GM19238 (cell line): ENCODE measurements around the gene SUSD1.

ENCODE experiments used
- DNase-seq: peaks from one replicate; pipeline ENCODE4 v3.0.0; 2011; ENCODE audit warnings: low spot score; ENCODE audit not compliant: insufficient read length

Gene SUSD1

DNA sequence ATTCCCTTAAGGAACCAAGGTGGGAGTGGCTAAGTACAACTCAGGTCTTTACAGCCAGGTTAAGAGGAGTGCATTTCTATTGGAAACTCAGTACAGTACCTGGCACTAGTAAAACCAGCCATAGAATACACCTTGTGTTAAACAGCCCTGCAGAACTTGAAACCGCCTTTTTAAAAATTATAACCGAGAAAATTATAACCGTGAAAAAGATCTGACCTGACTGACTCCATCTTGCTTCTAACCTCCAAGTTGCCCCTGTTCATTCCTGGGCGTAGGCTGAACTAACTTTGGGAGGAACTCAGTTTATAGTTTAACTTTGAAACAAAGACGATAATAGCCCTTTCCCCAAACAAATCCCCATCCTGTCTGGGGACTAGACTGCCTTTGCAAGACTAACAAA lies 132.3 kb downstream of the SUSD1 start:
- DNase-seq = no peak

DNA sequence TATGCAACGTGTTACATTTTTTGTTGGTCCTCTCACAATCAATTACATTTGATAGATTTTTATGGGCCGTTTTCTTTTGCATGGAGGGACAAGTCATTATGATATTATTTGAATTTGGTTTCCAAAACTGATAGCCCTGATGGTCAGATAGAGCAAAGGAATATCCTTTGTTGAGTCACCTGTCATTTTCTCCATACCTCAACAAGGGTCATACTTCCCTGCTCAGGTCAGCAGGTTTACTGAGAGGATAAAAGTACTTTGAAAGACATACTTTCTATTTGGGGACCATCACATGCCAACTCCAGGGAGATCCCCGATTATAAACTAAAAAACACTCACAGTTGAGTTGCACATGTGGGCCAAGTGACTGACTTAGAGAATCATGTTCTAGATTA lies 132.9 kb downstream of the SUSD1 start:
- DNase-seq = no peak

DNA sequence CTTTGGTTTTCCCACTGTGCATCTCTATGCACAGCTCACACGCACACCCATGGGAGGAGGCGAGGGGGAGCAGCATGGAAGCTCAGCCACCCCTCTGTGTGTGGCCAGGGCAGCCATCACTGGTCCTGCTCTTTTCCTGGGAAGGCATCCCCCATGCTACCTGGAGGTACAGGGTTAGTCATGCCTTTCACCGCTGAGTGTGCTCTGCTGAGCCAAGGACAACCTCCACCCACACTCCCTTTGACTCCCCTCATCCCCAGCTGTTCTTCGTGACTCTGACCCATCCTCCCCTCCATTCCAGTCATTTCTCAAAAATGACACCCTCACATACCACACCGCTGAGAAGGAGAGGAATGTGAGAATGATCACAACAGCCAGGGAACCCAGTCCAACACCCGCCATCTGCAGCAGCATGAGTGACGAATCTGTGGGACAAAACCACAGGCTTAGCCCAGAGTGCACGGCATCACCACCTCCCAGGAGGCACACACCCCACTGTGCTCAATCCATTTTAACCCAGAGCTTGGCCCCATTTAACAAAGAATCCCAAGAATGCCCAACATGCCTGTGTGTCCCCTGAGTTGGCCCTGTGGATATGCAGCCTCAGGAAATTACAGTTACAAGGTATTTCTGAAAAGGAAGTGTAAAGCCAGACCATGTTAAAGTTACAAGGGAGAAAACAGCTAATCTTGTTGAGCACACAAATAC lies 133.4 kb downstream of the SUSD1 start:
- no peak for DNase-seq

DNA sequence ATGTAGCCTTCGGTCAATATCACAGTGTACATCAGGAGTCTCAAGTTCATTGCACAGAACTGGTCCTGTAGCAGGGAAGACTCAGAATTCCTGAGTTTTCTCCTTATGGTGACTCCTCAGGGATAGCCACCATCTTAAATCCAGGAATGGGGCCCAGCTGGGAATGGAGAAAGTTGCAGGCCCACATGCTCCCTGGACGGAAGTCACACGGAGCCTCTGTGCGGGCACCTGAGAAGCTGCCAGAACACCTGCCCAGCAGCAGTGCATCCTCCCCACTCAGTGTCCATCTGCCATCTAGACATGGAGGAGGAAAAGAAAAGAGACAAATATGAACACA lies 133.9 kb downstream of the SUSD1 start:
- DNase-seq = no peak

DNA sequence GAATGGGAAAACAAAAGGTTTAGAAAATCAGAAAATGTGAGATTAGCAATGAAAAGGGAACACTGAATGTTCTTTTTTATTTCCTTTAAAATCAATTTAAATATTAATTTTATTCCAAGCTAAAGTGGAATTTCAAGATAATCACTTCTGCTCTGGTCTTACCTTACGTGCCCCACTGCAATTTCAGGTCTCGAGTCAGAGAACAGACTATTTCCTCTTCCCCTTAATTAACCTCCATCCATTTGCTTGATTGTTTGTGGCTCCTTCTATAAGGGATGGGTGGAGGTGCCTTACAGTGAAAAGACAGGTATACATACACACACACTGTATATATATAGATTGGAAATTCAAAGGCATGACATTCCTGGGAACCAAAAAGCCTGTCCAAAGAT lies 137.1 kb downstream of the SUSD1 start:
- DNase-seq = no peak

DNA sequence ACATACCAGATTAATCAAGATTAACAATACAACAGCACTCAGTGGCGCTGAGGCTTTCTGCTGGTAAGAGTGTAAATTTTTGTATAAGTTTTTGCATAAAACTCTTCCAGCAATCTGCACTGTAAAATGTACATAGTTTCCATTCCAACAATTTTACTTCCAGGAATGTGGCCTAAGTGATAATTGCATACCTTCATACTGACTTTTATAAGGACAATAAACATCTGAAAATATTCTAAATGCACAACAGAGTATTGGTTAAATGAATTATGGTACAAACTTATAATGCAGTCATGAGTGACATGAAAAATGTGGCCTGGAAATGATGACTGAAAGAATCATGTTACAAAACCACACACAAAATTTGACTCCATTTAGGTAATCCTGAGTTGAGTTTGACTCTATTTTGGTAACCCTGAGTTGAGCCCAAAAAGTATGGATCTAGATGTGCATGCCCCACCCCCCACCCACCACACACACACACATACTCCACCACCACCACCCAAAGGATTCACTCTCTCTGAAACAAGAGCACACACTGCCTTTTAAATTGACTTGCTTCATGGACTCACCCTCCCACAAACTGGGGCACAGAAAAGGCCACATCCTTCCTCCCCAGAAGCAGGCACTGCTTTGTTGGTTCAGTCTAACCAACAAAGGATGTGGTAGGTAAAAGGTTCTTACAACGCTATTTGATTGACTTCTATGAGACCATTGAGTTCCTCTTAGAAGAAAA lies 137.6 kb downstream of the SUSD1 start:
- DNase-seq = no peak

DNA sequence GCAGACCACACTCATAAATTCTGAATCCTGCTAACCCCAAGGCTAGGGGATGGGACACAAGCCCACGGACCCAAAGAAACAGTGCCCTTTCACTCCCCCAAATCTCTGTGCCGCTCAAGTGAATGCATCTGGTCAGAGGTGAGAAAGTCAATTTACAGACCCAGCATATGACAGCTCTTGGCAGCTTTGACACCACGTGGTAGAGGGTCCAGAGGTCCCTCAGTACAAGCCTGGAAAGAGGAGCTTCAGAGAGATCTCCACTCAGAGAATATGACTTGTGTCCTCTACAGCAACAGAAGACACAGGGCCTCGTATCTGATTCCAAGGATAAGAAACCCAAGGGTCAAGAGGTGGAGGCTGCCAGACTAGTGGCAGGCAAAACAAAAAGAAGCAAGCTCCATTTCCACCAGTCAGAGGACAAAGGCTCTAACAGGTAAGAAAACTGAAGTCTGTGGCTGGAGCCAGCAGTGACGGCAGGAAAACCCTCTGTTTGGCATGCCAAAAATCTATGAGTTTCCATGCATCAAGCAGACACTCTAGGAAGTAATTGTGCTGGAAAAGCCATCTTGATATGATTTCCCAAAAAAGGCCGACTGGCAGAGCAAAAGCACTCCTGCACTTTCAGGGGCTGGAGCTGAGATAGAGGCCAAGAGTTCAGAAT lies 139.8 kb downstream of the SUSD1 start:
- no peak for DNase-seq

DNA sequence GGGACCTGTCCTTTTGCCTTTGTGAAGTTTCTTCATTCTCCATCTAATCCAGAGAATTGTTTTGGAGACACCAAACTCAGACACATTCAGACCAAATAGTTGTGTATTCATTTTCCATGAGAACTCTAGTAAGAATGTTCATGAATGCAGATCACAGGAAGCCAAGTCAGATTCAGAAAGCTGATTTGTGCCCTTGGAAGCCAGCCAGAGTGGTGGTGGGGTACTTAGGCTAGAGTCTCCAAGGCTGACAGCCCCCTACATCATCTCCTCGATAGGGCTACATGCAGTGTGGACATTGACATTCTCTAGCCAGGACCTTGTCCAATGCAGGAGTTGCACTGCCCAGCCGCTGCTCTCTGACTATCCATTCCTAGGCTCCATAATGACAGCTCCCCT lies 140.9 kb downstream of the SUSD1 start:
- no peak for DNase-seq

DNA sequence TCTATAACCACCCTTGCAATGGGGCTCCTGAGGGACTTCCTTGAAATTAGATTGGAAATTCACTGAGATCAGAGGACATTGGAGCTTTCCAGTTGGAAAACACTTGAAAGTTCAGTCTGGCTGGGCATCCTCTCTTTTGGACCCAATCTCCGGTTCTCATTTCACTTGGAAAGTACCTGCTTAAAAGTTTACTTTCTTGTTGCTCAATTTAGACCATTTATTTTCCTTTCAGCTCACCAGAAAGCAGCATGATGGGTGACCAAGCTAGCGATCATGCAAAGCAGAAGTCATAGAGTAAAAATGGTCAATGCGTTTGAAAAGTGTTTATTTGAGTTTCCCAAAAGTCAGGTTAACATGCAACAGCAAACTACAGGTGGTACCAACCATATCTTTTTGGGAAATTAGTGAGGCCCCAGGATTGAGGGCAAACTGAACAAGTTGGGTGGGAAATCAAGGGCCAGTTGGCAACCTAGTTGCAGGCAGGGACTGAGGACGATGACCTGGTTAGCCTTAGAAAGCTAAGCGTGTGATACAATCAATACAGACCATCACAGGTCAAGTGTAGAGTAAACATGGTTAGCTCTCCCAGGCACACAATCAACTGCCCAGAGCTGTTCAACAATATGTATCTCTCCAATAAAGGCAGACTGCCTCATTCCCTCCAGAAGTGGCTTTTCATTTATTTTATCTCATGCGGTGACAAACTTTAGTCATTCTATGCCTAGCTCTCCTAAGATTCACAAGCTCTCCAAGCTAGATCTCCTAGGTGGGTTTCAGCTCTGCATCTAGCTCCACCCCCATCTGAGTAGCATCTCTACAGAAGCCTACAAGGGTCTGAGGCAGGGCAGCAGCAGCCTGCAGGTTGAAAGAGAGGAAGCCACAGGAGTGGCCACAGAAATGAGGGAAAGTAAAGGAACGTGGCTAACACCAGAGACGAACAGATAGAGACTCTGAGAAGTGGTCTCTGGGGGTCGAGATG lies 141.6 kb downstream of the SUSD1 start:
- no peak for DNase-seq

DNA sequence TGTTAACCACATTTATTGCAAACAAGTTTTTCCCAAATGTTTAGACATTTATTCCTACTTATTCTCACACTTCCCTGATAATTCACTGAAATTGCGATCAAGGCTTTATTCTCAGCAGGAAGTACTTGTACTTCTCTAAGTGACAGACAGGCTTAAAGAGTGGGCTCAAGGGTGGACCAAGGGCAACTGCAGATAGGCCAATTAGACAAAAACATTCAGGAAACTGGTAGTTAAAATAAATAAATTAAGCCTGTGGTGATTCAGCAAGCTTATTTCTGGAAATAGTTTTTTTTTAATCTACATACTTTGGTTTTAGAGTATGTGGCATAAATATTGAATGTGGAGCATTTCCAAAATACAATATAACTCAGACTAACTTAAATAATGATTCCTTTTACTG lies 142.4 kb downstream of the SUSD1 start:
- no peak for DNase-seq

DNA sequence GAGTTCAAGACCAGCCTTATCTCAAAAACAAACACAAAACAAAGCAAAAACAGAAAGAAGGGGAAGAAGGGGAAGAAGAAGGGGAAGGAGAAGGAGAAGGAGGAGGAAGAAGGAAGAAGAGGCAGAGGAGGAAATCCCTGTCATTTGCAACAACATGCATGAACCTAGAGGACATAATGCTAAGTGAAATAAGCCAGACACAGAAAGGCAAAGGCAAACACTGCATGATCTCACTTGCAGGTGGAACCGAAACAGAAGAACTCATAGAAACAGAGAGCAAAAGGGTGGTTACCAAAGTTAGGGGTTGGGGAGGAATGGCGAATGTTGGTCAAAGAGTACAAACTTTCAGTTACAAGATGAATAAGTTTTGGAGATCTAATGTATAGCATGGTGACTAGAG lies 143.1 kb downstream of the SUSD1 start:
- no peak for DNase-seq

DNA sequence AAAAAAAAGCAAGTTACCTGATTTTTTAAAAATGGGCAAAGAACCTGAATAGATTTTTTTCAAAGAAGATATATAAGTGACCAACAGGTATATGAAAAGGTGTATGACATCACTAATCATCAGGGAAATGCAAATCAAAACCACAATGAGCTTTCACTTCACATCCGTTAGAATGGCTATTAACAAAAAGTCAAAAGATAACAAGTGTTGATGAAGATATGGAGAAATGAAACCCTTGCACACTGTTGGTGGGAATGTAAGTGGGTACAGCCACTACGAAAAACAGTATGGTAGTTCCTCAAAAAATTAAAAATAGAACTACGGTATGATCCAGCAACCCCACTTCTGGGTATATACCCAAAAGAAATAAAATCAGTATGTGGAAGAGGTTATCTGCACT lies 143.7 kb downstream of the SUSD1 start:
- no peak for DNase-seq

DNA sequence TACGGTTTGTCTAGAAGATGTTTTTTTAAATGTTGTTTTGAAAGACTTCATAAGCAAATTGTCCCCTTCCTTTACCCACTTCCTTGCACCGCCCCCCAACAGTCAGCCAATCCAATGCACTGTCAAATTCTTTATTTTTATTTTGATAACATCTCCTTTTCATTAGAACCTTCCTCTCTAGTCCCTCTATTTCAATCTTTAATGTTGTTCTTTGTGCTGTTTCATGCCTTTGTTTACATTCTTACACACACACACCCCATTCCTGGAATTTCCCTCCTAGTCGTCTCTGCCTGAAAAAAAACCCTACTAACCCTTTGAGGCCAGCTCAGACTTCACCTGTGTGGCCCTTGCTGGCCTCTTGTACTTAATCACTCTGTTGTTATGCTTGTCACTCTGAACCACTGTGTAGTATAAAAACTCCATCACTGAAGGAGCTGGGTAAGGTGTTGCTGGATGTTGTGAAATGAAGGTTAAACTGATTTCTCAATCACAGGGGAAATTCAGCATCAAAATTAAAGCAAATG lies 145.1 kb downstream of the SUSD1 start:
- no peak for DNase-seq

DNA sequence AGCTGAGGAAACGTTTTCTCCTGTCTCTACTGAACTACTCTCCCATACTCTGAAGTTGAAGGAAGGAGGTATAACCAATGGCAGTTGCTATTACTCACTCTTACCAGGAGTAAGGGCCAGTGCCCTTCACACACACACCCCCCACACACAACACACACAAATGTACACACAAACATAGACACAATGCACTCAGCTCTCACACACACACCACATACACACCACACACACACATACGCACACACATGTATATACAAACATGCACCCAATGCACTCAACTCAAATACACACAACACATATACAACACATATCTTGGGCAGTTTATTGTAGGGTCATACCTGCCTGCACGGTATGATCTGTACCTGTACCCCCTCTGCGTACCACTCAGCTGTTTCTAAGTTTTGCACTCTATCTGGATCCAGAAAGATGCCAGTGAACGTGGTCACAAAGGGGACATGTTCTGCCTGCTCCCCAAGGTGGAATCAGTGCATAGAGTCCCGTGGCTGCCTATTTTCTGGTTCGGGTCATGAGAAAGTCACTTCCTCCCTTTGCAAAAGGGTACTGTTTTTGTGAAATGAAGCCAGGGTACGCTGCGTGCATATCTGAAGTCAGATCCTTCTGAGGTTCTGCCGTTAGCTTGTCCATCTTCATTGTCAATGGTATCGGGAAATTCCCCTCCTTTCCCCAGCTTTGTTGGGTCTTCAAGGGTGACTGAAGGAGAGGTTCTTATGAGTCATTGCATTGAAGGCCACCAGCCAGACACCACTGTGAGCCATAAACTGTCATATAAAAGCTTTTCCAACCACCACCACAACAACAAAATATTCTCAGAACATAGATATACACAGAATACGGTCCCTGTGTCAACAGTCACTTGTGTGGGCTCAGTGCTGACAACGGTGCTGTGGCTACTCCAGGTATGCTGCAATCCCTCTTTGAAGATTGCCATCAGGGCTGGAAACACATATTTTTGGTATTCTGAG lies 146.6 kb downstream of the SUSD1 start:
- DNase-seq = no peak

DNA sequence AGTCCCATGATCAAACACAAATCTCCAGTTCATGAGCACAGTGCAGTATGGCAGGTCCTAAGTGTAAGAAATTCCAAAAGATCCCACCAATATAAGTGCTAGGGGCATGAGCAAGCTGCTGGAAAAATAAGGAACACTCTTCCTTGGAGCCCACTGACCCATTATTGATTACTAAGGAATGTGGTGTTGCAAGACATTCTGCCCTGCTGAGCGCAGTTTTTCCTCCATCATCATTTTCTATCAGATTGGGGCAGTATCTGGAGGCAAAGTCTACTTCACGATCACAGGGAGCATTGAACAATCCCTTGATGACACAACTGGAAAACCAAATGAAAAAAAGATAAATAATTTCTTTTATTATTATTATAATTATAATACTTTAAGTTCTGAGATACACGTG lies 149.2 kb downstream of the SUSD1 start:
- no peak for DNase-seq

DNA sequence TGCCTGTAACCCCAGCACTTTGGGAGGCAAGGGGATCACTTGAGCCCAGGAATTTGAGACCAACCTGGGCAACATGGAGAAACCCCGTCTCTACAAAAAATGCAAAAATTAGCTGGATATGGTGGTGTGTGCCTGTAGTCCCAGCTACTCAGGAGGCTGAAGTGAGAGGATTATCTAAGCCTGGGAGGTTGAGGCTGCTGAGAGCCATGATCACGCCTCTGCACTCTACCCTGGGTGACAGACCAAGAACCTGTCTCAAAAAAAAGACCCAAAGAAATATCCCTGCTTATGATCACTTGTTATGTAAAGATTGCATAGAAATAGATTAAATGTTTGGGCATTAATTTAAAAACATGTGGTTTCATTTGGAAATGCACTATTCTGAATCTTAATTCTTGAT lies 153.4 kb downstream of the SUSD1 start:
- DNase-seq = no peak

- DNase-seq = no peak
Observed at GRCh38 chr9:112020680-112021596, 154.2 kb downstream of the SUSD1 start.

- DNase-seq = no peak
Observed at GRCh38 chr9:112017878-112018277, 157.2 kb downstream of the SUSD1 start.

- no peak for DNase-seq
Observed at GRCh38 chr9:112015736-112016135, 159.4 kb downstream of the SUSD1 start.
